ENCODE measurements around the gene HACD2.

DNA sequence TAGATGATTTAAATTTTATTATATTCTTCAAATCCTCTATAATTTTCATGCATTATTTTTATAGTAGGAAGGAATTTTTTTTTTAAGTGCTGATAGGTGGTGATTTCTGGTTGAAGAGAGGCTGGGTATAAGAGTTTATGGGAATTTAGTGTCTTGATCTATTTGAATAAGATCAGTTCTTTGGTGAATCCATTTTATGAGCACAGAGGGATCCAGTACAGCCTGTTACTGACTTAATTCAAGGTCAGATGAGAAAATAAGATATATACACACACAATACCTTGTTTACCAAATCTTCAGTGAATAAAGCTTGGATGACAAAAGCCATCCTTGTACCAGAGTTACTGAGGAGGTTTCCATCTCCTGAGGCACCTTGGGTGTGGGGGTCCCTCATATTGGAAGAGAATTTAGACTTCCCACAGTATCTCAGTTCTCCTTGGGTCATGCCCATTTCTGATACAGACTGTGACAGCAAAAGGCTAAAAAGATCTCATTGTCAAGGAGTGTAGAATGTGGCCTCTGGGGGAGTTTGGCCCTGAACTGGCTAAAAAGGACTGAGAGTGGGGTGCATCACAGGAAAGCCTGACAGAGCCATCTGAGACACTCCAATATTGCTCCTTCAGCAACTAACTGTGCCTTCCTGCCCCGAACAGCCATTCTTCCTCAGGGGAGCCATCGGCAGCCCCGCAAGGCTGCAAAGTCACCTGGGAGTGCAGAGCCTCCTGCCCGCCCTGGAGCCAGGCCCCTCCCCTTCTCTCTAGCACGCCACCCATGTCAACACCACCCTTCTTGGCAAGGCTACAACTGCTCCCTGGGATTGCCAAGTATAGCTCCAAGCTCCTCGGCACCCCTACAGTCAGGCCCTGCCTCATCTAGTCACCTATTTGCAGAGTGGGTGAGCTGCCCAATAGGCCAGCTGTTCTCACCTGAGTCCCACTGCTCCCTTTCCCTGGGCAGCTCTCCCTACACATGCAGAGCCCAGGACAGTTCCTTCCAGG lies 43.1 kb upstream of the HACD2 start:
- TF ChIP-seq CTCF (IDR thresholded peaks at IDR 0.05) (no peak), EZH2 (IDR thresholded peaks at IDR 0.05) (no peak)
